Measurements from ENCODE around the gene DYNLT4. TPM values are rescaled to one million over a fixed set of nuclear protein-coding genes. Genes with fewer than 3 reads are reported as not detected.
A peak's percentile ranks its signal among the peaks of the same experiment; 100 is the strongest.
"Not testable (repeated sequence)": the region's sequence is repeated elsewhere in the genome, so short reads cannot be mapped to it uniquely, and the experiment has no call there.

The DYNLT4 gene
- total and polyA plus RNA-seq, 8 donors = 0.38 to 25.5 (median 2.5) TPM; not detected in 4

DNA sequence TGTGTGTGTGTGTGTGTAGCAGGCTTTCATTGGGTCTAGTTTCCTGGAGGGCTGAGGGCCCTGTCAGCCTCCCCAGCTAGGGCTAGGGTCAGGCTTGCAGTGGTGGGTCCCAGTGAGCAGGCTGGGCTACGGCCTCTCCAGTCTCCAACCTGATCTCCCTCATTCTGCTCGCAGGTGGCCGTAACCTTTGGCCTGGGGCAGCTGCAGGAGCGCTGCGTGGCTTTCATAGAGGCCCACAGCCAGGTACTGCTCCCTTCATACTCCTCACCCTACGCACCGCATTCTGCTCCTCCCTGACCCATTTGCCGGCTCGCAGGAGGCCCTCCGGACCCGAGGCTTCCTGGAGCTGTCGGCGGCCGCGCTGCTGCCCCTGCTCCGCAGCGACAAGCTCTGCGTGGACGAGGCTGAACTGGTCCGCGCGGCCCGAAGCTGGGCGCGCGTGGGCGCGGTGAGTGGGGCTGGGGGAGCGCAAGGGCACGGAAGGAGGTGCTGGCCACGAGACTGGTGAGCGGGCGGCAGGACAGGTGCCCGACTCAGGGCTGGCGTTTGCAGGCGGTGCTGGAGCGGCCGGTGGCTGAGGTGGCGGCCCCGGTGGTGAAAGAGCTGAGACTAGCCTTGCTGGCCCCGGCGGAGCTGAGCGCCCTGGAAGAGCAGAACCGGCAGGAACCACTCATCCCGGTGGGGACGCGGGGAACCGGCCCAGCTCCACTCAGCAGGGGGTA lies 5.8 kb upstream of the DYNLT4 start:
- no peaks in the 10 kb centered on the region for H3K9me3 ChIP-seq
- peak overlapping the region; percentile 46 to 60 (median 54) for H3K4me3 ChIP-seq
- 19 to 52% (median 40%) methylated on average over 13 to 48 of the region's 48 CpGs for WGBS, 5 donors
- no peaks in the 10 kb centered on the region for H3K27me3 ChIP-seq
- TF ChIP-seq POLR2AphosphoS5 (IDR thresholded peaks at IDR 0.05) (no peak), EP300 (IDR thresholded peaks at IDR 0.05) (no peak), POLR2A (IDR thresholded peaks at IDR 0.05) (no peak)
- TF ChIP-seq, protein P1, sequence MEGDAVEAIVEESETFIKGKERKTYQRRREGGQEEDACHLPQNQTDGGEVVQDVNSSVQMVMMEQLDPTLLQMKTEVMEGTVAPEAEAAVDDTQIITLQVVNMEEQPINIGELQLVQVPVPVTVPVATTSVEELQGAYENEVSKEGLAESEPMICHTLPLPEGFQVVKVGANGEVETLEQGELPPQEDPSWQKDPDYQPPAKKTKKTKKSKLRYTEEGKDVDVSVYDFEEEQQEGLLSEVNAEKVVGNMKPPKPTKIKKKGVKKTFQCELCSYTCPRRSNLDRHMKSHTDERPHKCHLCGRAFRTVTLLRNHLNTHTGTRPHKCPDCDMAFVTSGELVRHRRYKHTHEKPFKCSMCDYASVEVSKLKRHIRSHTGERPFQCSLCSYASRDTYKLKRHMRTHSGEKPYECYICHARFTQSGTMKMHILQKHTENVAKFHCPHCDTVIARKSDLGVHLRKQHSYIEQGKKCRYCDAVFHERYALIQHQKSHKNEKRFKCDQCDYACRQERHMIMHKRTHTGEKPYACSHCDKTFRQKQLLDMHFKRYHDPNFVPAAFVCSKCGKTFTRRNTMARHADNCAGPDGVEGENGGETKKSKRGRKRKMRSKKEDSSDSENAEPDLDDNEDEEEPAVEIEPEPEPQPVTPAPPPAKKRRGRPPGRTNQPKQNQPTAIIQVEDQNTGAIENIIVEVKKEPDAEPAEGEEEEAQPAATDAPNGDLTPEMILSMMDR (IDR thresholded peaks at IDR 0.05) = no peak
- peaks cover 42 to 71% (median 58%) of the 10 kb centered on the region in 4 donors for H3K4me1 ChIP-seq
- H3K27ac ChIP-seq = peak overlapping the region; percentile 86 to 97 (median 89)
- no peaks in the 10 kb centered on the region for H3K36me3 ChIP-seq
- DNase-seq = no peak
- intact Hi-C loops (cut with DNase I; ENCODE audit: low total_unique reads) = no loop called here

DNA sequence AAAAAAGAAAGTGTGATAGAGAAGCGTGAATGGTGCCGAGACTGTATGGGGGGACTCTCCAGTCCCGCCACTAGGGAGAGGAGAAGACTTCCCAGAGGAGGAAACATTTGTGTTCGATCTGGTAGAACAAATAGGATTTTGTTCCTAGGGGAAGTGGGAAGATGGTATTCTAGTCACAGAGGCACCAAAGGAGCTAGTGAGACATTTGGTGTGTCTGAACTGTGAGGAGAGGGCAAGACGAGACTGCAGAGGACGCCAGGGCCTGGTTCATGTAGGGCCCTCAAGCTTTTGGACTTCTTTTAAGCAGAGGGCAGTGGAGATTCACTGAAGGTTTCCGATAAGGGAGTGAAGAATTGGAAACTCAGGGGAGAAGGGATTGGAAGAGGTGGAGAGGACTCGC lies 4.1 kb upstream of the DYNLT4 start:
- DNase-seq = no peak
- Histone ChIP-seq H3K27ac (peak overlapping the region in 4 of 5 donors; percentile 93 to 99 (median 98)), H3K9me3 (no peaks in the 10 kb centered on the region), H3K4me3 (no peak overlapping the region), H3K36me3 (peaks cover 0 to 6% (median 3%) of the 10 kb centered on the region in 4 donors), H3K27me3 (no peaks in the 10 kb centered on the region), H3K4me1 (peaks cover 60 to 88% (median 75%) of the 10 kb centered on the region in 4 donors)
- intact Hi-C loops (cut with DNase I; ENCODE audit: low total_unique reads) = no loop called here
- TF ChIP-seq POLR2AphosphoS5 (IDR thresholded peaks at IDR 0.05) (no peak), EP300 (IDR thresholded peaks at IDR 0.05) (no peak), POLR2A (IDR thresholded peaks at IDR 0.05) (no peak)
- TF ChIP-seq, protein P1 (IDR thresholded peaks at IDR 0.05) = no peak
- WGBS, 5 donors = 76 to 89% (median 85%) methylated on average over 8 of the region's 8 CpGs

DNA sequence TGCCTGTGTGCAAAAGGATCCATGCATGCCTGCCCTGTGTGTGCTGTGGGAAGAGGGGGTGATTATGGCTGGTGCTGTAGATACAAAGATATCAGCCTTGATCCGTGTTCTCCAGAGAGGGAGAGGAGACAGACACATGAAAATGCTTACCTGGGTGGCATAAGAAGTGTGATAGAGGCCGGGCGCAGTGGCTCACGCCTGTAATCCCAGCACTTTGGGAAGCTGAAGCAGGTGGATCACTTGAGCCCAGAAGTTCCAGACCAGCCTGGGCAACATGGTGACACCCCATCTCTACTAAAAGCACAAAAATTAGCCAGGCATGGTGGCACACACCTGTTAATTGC lies 3.6 kb upstream of the DYNLT4 start:
- H3K27me3 ChIP-seq; H3K9me3 ChIP-seq; DNase-seq; intact Hi-C loops (cut with DNase I; ENCODE audit: low total_unique reads): not testable (repeated sequence)
- H3K4me3 ChIP-seq = peak overlapping the region in 1 of 4 donors; percentile 5
- peaks cover 4 to 11% (median 8%) of the 10 kb centered on the region in 4 donors for H3K36me3 ChIP-seq
- 81 to 88% (median 85%) methylated on average over 4 of the region's 4 CpGs for WGBS, 5 donors
- H3K27ac ChIP-seq = peak overlapping the region; percentile 83 to 99 (median 97)
- peaks cover 65 to 93% (median 80%) of the 10 kb centered on the region in 4 donors for H3K4me1 ChIP-seq

DNA sequence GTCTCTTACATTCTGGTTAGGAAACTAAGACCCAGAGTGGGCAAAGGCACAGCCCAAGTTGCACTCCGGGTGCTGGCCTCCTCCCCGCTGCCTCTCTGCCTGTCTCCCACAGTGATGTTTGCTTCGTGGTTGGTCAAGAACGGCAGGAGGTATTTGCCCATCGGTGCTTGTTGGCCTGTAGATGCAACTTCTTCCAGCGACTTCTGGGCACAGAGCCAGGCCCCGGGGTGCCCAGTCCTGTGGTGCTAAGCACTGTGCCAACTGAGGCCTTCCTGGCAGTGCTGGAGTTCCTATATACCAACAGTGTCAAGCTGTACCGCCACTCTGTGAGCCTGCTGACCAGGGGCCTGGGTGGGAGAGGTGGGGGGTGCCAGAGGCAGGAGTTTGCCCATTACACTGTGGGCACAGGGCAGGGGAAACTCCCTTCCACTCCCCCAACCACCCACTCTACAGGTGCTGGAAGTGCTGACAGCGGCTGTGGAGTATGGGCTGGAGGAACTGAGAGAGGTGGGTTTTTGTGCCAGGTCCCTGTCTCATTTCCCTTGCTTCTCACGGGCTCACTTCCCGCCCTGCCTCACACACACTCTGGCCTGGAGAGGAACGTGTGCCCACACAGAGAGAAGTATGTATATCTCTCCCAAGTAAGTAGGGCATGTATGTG lies 3.1 kb upstream of the DYNLT4 start:
- no peaks in the 10 kb centered on the region for H3K9me3 ChIP-seq
- peaks cover 65 to 97% (median 83%) of the 10 kb centered on the region in 4 donors for H3K4me1 ChIP-seq
- intact Hi-C loops (cut with DNase I; ENCODE audit: low total_unique reads) = no loop called here
- no peaks in the 10 kb centered on the region for H3K27me3 ChIP-seq
- 24 to 31% (median 27%) methylated on average over 12 of the region's 12 CpGs for WGBS, 5 donors
- DNase-seq = peak; percentile 48 to 81
- H3K4me3 ChIP-seq = peak overlapping the region in 2 of 4 donors; percentile 5 to 35
- H3K27ac ChIP-seq = peak overlapping the region; percentile 83 to 99 (median 97)
- TF ChIP-seq, protein P1 (IDR thresholded peaks at IDR 0.05) = no peak
- H3K36me3 ChIP-seq = peaks cover 4 to 16% (median 13%) of the 10 kb centered on the region in 4 donors
